Hepatocyte (in vitro differentiated cells): Measurements from ENCODE around the gene DNAJA4. TPM values are rescaled to one million over a fixed set of nuclear protein-coding genes. Genes with fewer than 3 reads are reported as not detected.
A peak's percentile ranks its signal among the peaks of the same experiment; 100 is the strongest.

Experiments used
- DNase-seq: peaks from one replicate; pipeline ENCODE4 v3.0.0-alpha.2; 2016; ENCODE audit warnings: low spot score
- H2AFZ ChIP-seq: fragments of 200-600 bp; sonication (generic); 2 replicates; pipeline ENCODE4 v1.6.0; 2016; ENCODE audit warnings: antibody characterized with exemption, mild to moderate bottlenecking
- H3K27ac ChIP-seq: fragments of 200-600 bp; sonication (generic); 2 replicates; pipeline ENCODE4 v1.5.1; 2016; ENCODE audit warnings: mild to moderate bottlenecking
- H3K27me3 ChIP-seq: fragments of 200-600 bp; sonication (generic); 2 replicates; pipeline ENCODE4 v1.6.1; 2016
- H3K36me3 ChIP-seq: fragments of 200-600 bp; sonication (generic); replicated peaks from 2 replicates; pipeline ENCODE4 v1.5.1; 2016; ENCODE audit warnings: low read depth; ENCODE audit not compliant: insufficient read depth
- H3K4me1 ChIP-seq: fragments of 200-600 bp; sonication (generic); 2 replicates; pipeline ENCODE4 v1.5.1; 2016; ENCODE audit warnings: mild to moderate bottlenecking, moderate library complexity; ENCODE audit not compliant: insufficient read depth
- H3K4me2 ChIP-seq: fragments of 200-600 bp; sonication (generic); 2 replicates; pipeline ENCODE4 v1.6.0; 2016
- H3K4me3 ChIP-seq: fragments of 200-600 bp; sonication (generic); 2 replicates; pipeline ENCODE4 v1.5.1; 2016; ENCODE audit warnings: mild to moderate bottlenecking
- H3K79me2 ChIP-seq: fragments of 200-600 bp; sonication (generic); 2 replicates; pipeline ENCODE4 v1.6.0; 2017; ENCODE audit warnings: mild to moderate bottlenecking
- H3K9me2 ChIP-seq: fragments of 200-600 bp; sonication (generic); replicated peaks from 2 replicates; pipeline ENCODE4 v1.6.0; 2017; ENCODE audit warnings: mild to moderate bottlenecking; ENCODE audit not compliant: insufficient read depth
- H3K9me3 ChIP-seq: fragments of 200-600 bp; sonication (generic); 2 replicates; pipeline ENCODE4 v1.5.1; 2016; ENCODE audit warnings: low read depth, mild to moderate bottlenecking
- H4K20me1 ChIP-seq: fragments of 200-600 bp; sonication (generic); 2 replicates; pipeline ENCODE4 v1.6.0; 2016; ENCODE audit warnings: mild to moderate bottlenecking; ENCODE audit not compliant: insufficient read depth, poor library complexity, severe bottlenecking
- CTCF ChIP-seq: fragments of 200-600 bp; sonication (generic); IDR thresholded peaks from 2 replicates; pipeline ENCODE4 v1.5.1; 2016; ENCODE audit warnings: antibody characterized with exemption, mild to moderate bottlenecking; ENCODE audit not compliant: poor library complexity
- EZH2 ChIP-seq: fragments of 200-600 bp; sonication (generic); IDR thresholded peaks from 2 replicates; pipeline ENCODE4 v1.6.1; 2016; ENCODE audit warnings: antibody characterized with exemption, mild to moderate bottlenecking, borderline replicate concordance
- EZH2phosphoT487 ChIP-seq: fragments of 200-600 bp; sonication (generic); IDR thresholded peaks from one replicate; pipeline ENCODE4 v1.6.1; 2018; ENCODE audit warnings: antibody characterized with exemption, mild to moderate bottlenecking, low read depth, moderate library complexity; ENCODE audit not compliant: unreplicated experiment, severe bottlenecking
- WGBS: methylation state at CpG from one replicate; pipeline ENCODE4 v1.1.6; 2016; ENCODE audit warnings: low lambda C conversion rate; ENCODE audit errors: missing lambda C conversion rate; 5-methylcytosine and 5-hydroxymethylcytosine counted together
- polyA plus RNA-seq: library from polyadenylated mRNA; unstranded; fragments of >200 nt; fragmentation: Nextera tagmentation; extraction: Ambion mirVana; gene quantifications from 2 replicates; pipeline ENCODE4 v1.2.1, GENCODE V29; 2016
- total RNA-seq: library from RNA; depleted of rRNA; stranded (reverse); fragments of >200 nt; gene quantifications from 2 replicates; pipeline ENCODE4 v1.2.3, GENCODE V29; 2014

DNAJA4 gene
- total RNA-seq = 3.2 and 3.6 TPM in 2 replicates
- polyA plus RNA-seq = 2.8 and 4.0 TPM in 2 replicates

- H3K9me3 ChIP-seq = no peaks in the 10 kb centered on the region
- no peaks in the 10 kb centered on the region for H4K20me1 ChIP-seq
- peak; percentile 29 for DNase-seq
- H3K27me3 ChIP-seq = no peaks in the 10 kb centered on the region
- H2AFZ ChIP-seq = peak within 1 kb of the TSS; percentile 76
- no peaks in the 10 kb centered on the region for H3K9me2 ChIP-seq
- H3K36me3 ChIP-seq = no peaks in the 10 kb centered on the region
- no peak within 1 kb of the TSS for H3K27ac ChIP-seq
- TF ChIP-seq EZH2 = no peak
- no peak for TF ChIP-seq CTCF
- no peak for TF ChIP-seq EZH2phosphoT487
- H3K4me3 ChIP-seq = no peak within 1 kb of the TSS
- H3K4me2 ChIP-seq = peak within 1 kb of the TSS; percentile 80
- no peaks in the 10 kb centered on the region for H3K4me1 ChIP-seq
- no peaks in the 10 kb centered on the region for H3K79me2 ChIP-seq
- 48% methylated on average over 53 of the region's 107 CpGs for WGBS
These were observed at the start of gene DNAJA4 for GRCh38 chr15:78264304-78265136. Gene DNAJA4 (plus strand): TSS chr15:78264562. CDS start chr15:78264764, 202 bp downstream.

- no peak for TF ChIP-seq EZH2
- no peak for TF ChIP-seq CTCF
- no peak for TF ChIP-seq EZH2phosphoT487
- Histone ChIP-seq H3K36me3 (no peaks in the 10 kb centered on the region), H3K4me2 (no peak overlapping the region), H3K9me3 (no peaks in the 10 kb centered on the region), H3K27ac (no peak overlapping the region), H3K79me2 (no peaks in the 10 kb centered on the region), H3K9me2 (no peaks in the 10 kb centered on the region), H3K27me3 (no peaks in the 10 kb centered on the region), H2AFZ (no peak overlapping the region), H3K4me3 (no peak overlapping the region), H3K4me1 (peaks cover 22% of the 10 kb centered on the region), H4K20me1 (no peaks in the 10 kb centered on the region)
- no peak for DNase-seq
- WGBS = 87% methylated on average over 7 of the region's 7 CpGs
These were observed 47.9 kb upstream of the DNAJA4 start for GRCh38 chr15:78216276-78217104.

GRCh38 chr15:78220713-78221112 lies 43.6 kb upstream of the DNAJA4 start:
- Histone ChIP-seq H3K36me3 (no peaks in the 10 kb centered on the region), H3K79me2 (no peaks in the 10 kb centered on the region), H3K27me3 (no peaks in the 10 kb centered on the region), H4K20me1 (no peaks in the 10 kb centered on the region), H3K9me2 (no peaks in the 10 kb centered on the region), H3K27ac (peak overlapping the region; percentile 89), H3K9me3 (no peaks in the 10 kb centered on the region), H3K4me1 (peaks cover 6% of the 10 kb centered on the region), H3K4me2 (peak overlapping the region; percentile 43), H2AFZ (no peak overlapping the region), H3K4me3 (no peak overlapping the region)
- WGBS = 57% methylated on average over 1 of the region's 1 CpG
- TF ChIP-seq EZH2 (no peak), EZH2phosphoT487 (no peak), CTCF (no peak)
- DNase-seq = no peak
